Astrocyte of the spinal cord (primary cell): ENCODE data around the gene IRF7.
A peak's percentile ranks its signal among the peaks of the same experiment; 100 is the strongest.

Experiments
- DNase-seq: peaks from one replicate; pipeline ENCODE4 v3.0.0; 2011; ENCODE audit warnings: low read depth, low spot score
- H3K4me3 ChIP-seq: 2 replicates; pipeline ENCODE4 v1.5.1; 2011; ENCODE audit warnings: low read depth, mild to moderate bottlenecking, low read length, moderate library complexity
- CTCF ChIP-seq: IDR thresholded peaks from 2 replicates; pipeline ENCODE4 v1.5.1; 2012; ENCODE audit warnings: low read depth, mild to moderate bottlenecking, low read length, inconsistent platforms
- in situ Hi-C: cut with HindIII; loops from 2 replicates; pipeline ENCODE4 v1.10.0; 2017; ENCODE audit warnings: low sequenced_read_pairs

IRF7 gene

GRCh38 chr11:616320-617198 is 809 bp upstream of the IRF7 start:
- no peak for TF ChIP-seq CTCF
- DNase-seq = no peak
- H3K4me3 ChIP-seq = no peak overlapping the region
- in situ Hi-C loops = no loop called here

GRCh38 chr11:614623-615503 is 887 bp downstream of the IRF7 start:
- H3K4me3 ChIP-seq = peak overlapping the region; percentile 72
- no peak for TF ChIP-seq CTCF
- in situ Hi-C loops = no loop called here
- DNase-seq = no peak

- in situ Hi-C loops = no loop called here
- no peak for DNase-seq
- no peak for TF ChIP-seq CTCF
- H3K4me3 ChIP-seq = no peak overlapping the region
Measured at GRCh38 chr11:614021-614622, 1.6 kb downstream of the IRF7 start.

GRCh38 chr11:613369-613968 is 2.3 kb downstream of the IRF7 start:
- H3K4me3 ChIP-seq = no peak overlapping the region
- no peak for TF ChIP-seq CTCF
- no peak for DNase-seq
- in situ Hi-C loops = no loop called here

GRCh38 chr11:612961-613300 is 2.8 kb downstream of the IRF7 start:
- in situ Hi-C loops = no loop called here
- TF ChIP-seq CTCF = no peak
- DNase-seq = no peak
- no peak overlapping the region for H3K4me3 ChIP-seq
